ENCODE results near the gene TDRKH.

Gene TDRKH

DNA sequence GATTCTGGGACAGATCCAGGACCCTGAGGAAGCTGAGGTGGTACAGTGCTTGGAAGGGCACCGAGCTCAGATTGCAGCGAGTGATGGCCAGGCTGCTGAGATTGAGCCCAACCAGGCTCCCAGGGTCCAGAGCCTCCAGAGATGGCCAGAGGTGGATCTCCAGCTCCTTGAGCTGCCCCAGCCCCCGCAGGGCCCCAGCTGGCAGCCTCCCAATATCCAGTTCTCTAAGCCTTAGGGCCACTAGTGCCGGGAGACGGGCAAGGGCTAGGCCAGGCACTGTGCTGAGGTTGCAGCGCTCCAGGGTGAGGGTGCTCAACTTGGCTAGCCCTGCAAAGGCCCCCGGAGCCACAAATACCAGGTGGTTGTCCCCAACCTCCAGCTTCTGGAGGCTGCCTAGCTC, 11.5 kb upstream of the TDRKH start:
- TF ChIP-seq, protein P1, sequence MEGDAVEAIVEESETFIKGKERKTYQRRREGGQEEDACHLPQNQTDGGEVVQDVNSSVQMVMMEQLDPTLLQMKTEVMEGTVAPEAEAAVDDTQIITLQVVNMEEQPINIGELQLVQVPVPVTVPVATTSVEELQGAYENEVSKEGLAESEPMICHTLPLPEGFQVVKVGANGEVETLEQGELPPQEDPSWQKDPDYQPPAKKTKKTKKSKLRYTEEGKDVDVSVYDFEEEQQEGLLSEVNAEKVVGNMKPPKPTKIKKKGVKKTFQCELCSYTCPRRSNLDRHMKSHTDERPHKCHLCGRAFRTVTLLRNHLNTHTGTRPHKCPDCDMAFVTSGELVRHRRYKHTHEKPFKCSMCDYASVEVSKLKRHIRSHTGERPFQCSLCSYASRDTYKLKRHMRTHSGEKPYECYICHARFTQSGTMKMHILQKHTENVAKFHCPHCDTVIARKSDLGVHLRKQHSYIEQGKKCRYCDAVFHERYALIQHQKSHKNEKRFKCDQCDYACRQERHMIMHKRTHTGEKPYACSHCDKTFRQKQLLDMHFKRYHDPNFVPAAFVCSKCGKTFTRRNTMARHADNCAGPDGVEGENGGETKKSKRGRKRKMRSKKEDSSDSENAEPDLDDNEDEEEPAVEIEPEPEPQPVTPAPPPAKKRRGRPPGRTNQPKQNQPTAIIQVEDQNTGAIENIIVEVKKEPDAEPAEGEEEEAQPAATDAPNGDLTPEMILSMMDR (conservative IDR thresholded peaks at IDR 0.05; ENCODE audit: low read depth, low read length) = no peak
- no peaks in the 10 kb centered on the region for H3K4me1 ChIP-seq (ENCODE audit: low read depth, poor library complexity, severe bottlenecking)
- H3K4me3 ChIP-seq (IDR thresholded peaks at IDR 0.05; ENCODE audit: insufficient read depth, low read depth, low read length) = no peak overlapping the region
- H3K79me2 ChIP-seq (ENCODE audit: insufficient read depth, low read depth) = no peaks in the 10 kb centered on the region
- H3K4me2 ChIP-seq = no peak overlapping the region
- no peaks in the 10 kb centered on the region for H3K36me3 ChIP-seq (ENCODE audit: insufficient read depth)
- no peak overlapping the region for H3K9ac ChIP-seq
- H4K20me1 ChIP-seq (ENCODE audit: insufficient read depth) = no peaks in the 10 kb centered on the region
- no peak overlapping the region for H3K27ac ChIP-seq
- H3K27me3 ChIP-seq (ENCODE audit: insufficient read depth, low read depth) = peaks cover 30% of the 10 kb centered on the region; the same call in 1 of the 2 replicates
- no peak overlapping the region for H2AFZ ChIP-seq (ENCODE audit: low read depth)

DNA sequence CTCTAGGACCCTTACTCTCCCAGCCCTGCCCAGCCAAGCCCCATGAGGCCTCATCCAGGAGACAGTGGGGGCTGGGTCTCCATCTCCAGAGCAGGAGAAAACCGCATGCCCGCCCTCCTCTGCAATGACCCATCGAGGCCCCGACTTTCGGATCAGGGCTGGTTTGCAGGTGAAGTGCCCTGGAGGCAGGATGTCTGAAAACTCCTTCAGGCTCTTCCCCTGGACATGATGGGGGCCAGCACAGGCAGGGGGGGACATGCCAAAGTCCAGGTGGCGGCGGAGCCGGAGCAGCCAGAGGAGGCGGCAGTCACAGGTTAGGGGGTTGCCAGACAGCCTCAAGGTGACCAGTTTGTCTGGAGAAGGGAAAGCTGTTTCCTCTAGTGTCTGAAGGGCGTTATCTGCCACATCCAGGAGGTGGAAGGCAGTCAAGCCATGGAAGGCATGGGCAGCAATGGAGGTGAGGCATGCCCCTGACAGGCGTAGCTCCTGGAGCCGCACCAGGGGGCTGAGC, 11.1 kb upstream of the TDRKH start:
- Histone ChIP-seq H3K27me3 (ENCODE audit: insufficient read depth, low read depth) (peaks cover 26% of the 10 kb centered on the region; the same call in 1 of the 2 replicates), H3K4me1 (ENCODE audit: low read depth, poor library complexity, severe bottlenecking) (no peaks in the 10 kb centered on the region), H3K79me2 (ENCODE audit: insufficient read depth, low read depth) (no peaks in the 10 kb centered on the region), H3K27ac (no peak overlapping the region), H2AFZ (ENCODE audit: low read depth) (no peak overlapping the region), H3K4me3 (IDR thresholded peaks at IDR 0.05; ENCODE audit: insufficient read depth, low read depth, low read length) (no peak overlapping the region), H4K20me1 (ENCODE audit: insufficient read depth) (no peaks in the 10 kb centered on the region), H3K36me3 (ENCODE audit: insufficient read depth) (no peaks in the 10 kb centered on the region), H3K4me2 (no peak overlapping the region), H3K9ac (no peak overlapping the region)
- TF ChIP-seq, protein P1 (conservative IDR thresholded peaks at IDR 0.05; ENCODE audit: low read depth, low read length) = no peak

DNA sequence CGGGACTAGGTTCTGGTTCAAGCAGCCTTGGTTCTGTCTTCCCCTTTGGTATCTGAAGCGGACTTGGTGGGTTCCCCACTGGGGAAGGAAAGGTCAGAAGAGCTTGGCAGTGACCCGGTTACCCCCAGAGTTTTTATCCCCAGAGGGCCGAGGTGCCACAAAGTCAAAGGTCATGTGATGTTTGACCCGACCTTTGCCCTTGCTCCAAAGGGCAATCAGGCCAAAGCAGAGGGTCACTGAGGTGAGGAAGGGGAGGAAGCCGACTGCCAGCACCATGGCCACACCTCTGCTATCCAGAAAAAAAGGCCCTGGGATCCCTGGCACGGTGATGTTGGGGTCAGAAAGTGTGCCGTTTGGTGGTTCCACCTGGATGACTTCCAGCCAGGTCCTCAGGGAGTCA, 10.5 kb upstream of the TDRKH start:
- TF ChIP-seq, protein P1 (conservative IDR thresholded peaks at IDR 0.05; ENCODE audit: low read depth, low read length) = no peak
- Histone ChIP-seq H3K79me2 (ENCODE audit: insufficient read depth, low read depth) (no peaks in the 10 kb centered on the region), H2AFZ (ENCODE audit: low read depth) (no peak overlapping the region), H4K20me1 (ENCODE audit: insufficient read depth) (no peaks in the 10 kb centered on the region), H3K27me3 (ENCODE audit: insufficient read depth, low read depth) (peaks cover 21% of the 10 kb centered on the region; the same call in 1 of the 2 replicates), H3K4me3 (IDR thresholded peaks at IDR 0.05; ENCODE audit: insufficient read depth, low read depth, low read length) (no peak overlapping the region), H3K36me3 (ENCODE audit: insufficient read depth) (no peaks in the 10 kb centered on the region), H3K4me1 (ENCODE audit: low read depth, poor library complexity, severe bottlenecking) (no peaks in the 10 kb centered on the region), H3K27ac (no peak overlapping the region), H3K4me2 (no peak overlapping the region), H3K9ac (no peak overlapping the region)

- no peak overlapping the region for H3K9ac ChIP-seq
- H2AFZ ChIP-seq (ENCODE audit: low read depth) = no peak overlapping the region
- H4K20me1 ChIP-seq (ENCODE audit: insufficient read depth) = no peaks in the 10 kb centered on the region
- H3K36me3 ChIP-seq (ENCODE audit: insufficient read depth) = no peaks in the 10 kb centered on the region
- H3K4me1 ChIP-seq (ENCODE audit: low read depth, poor library complexity, severe bottlenecking) = no peaks in the 10 kb centered on the region
- no peaks in the 10 kb centered on the region for H3K79me2 ChIP-seq (ENCODE audit: insufficient read depth, low read depth)
- TF ChIP-seq, protein P1 (conservative IDR thresholded peaks at IDR 0.05; ENCODE audit: low read depth, low read length) = no peak
- H3K27me3 ChIP-seq (ENCODE audit: insufficient read depth, low read depth) = peaks cover 9% of the 10 kb centered on the region; the same call in 1 of the 2 replicates
- H3K27ac ChIP-seq = no peak overlapping the region
- H3K4me2 ChIP-seq = no peak overlapping the region
- no peak overlapping the region for H3K4me3 ChIP-seq (IDR thresholded peaks at IDR 0.05; ENCODE audit: insufficient read depth, low read depth, low read length)
Observed at GRCh38 chr1:151799179-151800022, 9.1 kb upstream of the TDRKH start.

Data from KMS-11 (cell line).